ENCODE measurements around the gene DHRSX.

Gene DHRSX

DNA sequence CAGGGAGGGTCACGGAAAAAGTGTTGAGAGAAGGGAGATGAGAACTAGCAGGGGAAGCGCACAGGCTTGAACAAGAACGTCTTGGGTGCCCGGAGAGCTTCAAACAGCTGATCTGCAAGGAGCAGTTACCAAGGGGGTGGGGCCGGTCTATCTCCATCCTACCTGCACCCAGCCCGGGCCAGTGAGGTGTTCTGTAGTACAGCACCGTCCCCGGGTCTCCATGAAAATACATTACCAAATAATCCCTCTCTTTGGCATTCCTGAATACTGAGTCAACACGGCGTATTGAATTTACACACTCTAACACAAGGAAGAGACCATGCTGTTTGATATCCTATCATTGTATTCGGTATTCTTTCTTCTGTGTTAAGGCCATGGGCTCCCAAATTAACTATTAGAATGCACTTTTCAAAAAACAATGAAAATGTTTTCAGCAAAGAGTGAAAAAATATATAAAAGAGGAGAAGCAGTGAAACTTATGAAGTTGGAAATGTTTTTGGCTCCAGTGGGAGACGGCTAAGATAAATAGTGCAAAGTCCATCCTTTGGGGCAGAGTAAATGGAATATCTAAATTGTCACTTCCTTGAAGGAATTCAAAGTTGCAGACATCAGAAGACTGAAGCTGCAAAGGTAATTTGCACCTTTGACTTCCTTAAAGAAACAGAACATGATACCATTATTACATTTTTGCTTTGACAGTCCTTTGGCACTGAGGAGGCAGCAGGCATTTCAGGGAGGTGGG, 90.3 kb downstream of the DHRSX start:
- H3K4me3 ChIP-seq (ENCODE audit: low read length) = no peak overlapping the region
- peaks cover 14% of the 10 kb centered on the region for H3K36me3 ChIP-seq (ENCODE audit: insufficient read depth, low read depth, low read length)
- H3K9me3 ChIP-seq (ENCODE audit: insufficient read depth, low read depth, low read length) = peaks cover 15% of the 10 kb centered on the region
- no peak overlapping the region for H3K9ac ChIP-seq (ENCODE audit: low read depth, low read length)
- H3K27ac ChIP-seq (ENCODE audit: low read length) = no peak overlapping the region
- H3K4me1 ChIP-seq (ENCODE audit: insufficient read depth, low read length) = peaks cover 6% of the 10 kb centered on the region; the same call in 1 of the 2 replicates
- no peaks in the 10 kb centered on the region for H3K27me3 ChIP-seq (ENCODE audit: insufficient read depth, low read length)

- H3K9ac ChIP-seq (ENCODE audit: low read depth, low read length) = no peak overlapping the region
- H3K27ac ChIP-seq (ENCODE audit: low read length) = no peak overlapping the region
- peaks cover 11% of the 10 kb centered on the region for H3K9me3 ChIP-seq (ENCODE audit: insufficient read depth, low read depth, low read length)
- no peaks in the 10 kb centered on the region for H3K27me3 ChIP-seq (ENCODE audit: insufficient read depth, low read length)
- H3K4me3 ChIP-seq (ENCODE audit: low read length) = no peak overlapping the region
- H3K36me3 ChIP-seq (ENCODE audit: insufficient read depth, low read depth, low read length) = peaks cover 14% of the 10 kb centered on the region
- H3K4me1 ChIP-seq (ENCODE audit: insufficient read depth, low read length) = peaks cover 6% of the 10 kb centered on the region; the same call in 1 of the 2 replicates
Observed at GRCh38 chrX:2409796-2410195, 91.0 kb downstream of the DHRSX start.

- Histone ChIP-seq H3K4me3 (ENCODE audit: low read length) (no peak overlapping the region), H3K9ac (ENCODE audit: low read depth, low read length) (no peak overlapping the region), H3K4me1 (ENCODE audit: insufficient read depth, low read length) (peaks cover 6% of the 10 kb centered on the region; the same call in 1 of the 2 replicates), H3K9me3 (ENCODE audit: insufficient read depth, low read depth, low read length) (peaks cover 11% of the 10 kb centered on the region), H3K27me3 (ENCODE audit: insufficient read depth, low read length) (no peaks in the 10 kb centered on the region), H3K36me3 (ENCODE audit: insufficient read depth, low read depth, low read length) (peaks cover 14% of the 10 kb centered on the region), H3K27ac (ENCODE audit: low read length) (no peak overlapping the region)
Observed at GRCh38 chrX:2408856-2409255, 91.9 kb downstream of the DHRSX start.

DNA sequence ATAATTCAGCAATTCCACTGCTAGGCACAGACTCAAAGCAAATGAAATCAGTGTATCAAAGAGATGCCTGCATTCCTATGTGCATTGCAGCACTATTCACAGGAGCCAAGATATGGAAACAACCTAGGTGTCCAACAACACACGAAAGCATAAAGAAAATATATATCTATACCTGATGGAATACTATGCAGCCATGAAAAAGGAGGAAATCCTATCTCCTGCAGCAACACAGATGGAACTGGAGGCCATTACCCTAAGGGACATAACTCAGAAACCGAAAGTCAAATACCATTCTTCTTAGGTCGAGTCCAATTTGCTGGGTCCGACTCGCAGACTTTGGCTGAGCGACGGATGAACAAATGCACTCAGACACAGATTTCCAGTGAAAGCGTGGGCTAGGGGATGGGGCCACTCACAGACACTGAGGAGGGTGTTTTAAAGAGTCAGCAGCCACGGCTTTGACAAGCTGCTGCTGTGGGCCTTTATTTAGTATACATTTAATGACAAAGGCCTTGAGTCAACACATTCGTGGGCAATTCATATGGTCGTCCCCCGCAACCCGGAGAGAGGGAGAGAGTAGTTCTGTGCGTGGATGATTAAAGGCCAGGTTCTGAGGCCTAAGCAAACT, 93.8 kb downstream of the DHRSX start:
- peaks cover 19% of the 10 kb centered on the region for H3K36me3 ChIP-seq (ENCODE audit: insufficient read depth, low read depth, low read length)
- H3K27me3 ChIP-seq (ENCODE audit: insufficient read depth, low read length) = no peaks in the 10 kb centered on the region
- H3K27ac ChIP-seq (ENCODE audit: low read length) = no peak overlapping the region
- H3K4me1 ChIP-seq (ENCODE audit: insufficient read depth, low read length) = peaks cover 6% of the 10 kb centered on the region; the same call in 1 of the 2 replicates
- no peak overlapping the region for H3K4me3 ChIP-seq (ENCODE audit: low read length)
- no peak overlapping the region for H3K9ac ChIP-seq (ENCODE audit: low read depth, low read length)
- H3K9me3 ChIP-seq (ENCODE audit: insufficient read depth, low read depth, low read length) = peaks cover 11% of the 10 kb centered on the region

- Histone ChIP-seq H3K4me1 (ENCODE audit: insufficient read depth, low read length) (peaks cover 10% of the 10 kb centered on the region; the same call in 1 of the 2 replicates), H3K9me3 (ENCODE audit: insufficient read depth, low read depth, low read length) (peaks cover 11% of the 10 kb centered on the region), H3K27ac (ENCODE audit: low read length) (no peak overlapping the region), H3K9ac (ENCODE audit: low read depth, low read length) (no peak overlapping the region), H3K36me3 (ENCODE audit: insufficient read depth, low read depth, low read length) (peaks cover 19% of the 10 kb centered on the region), H3K4me3 (ENCODE audit: low read length) (no peak overlapping the region), H3K27me3 (ENCODE audit: insufficient read depth, low read length) (no peaks in the 10 kb centered on the region)
Observed at GRCh38 chrX:2404776-2405175, 96.0 kb downstream of the DHRSX start.

DNA sequence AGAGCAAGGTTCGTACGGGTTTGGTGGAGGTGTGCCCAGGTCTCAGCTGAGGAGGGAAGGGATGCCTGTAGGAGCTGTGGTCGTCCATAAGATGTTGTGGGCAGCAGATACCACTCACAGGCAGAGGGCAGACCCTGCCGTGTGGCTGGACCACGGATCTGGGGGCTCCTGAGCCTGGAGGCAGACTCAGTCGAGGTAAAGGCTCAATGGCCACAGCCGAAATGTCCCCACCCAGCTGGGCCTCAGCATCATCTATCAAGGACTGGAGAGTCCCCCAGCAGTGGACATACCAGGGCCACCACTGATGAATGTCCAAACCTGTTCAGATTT, 98.5 kb downstream of the DHRSX start:
- H3K9me3 ChIP-seq (ENCODE audit: insufficient read depth, low read depth, low read length) = peaks cover 7% of the 10 kb centered on the region
- H3K4me3 ChIP-seq (ENCODE audit: low read length) = no peak overlapping the region
- H3K27me3 ChIP-seq (ENCODE audit: insufficient read depth, low read length) = no peaks in the 10 kb centered on the region
- H3K27ac ChIP-seq (ENCODE audit: low read length) = no peak overlapping the region
- no peak overlapping the region for H3K9ac ChIP-seq (ENCODE audit: low read depth, low read length)
- peaks cover 7% of the 10 kb centered on the region; the same call in 1 of the 2 replicates for H3K4me1 ChIP-seq (ENCODE audit: insufficient read depth, low read length)
- peaks cover 14% of the 10 kb centered on the region for H3K36me3 ChIP-seq (ENCODE audit: insufficient read depth, low read depth, low read length)

DNA sequence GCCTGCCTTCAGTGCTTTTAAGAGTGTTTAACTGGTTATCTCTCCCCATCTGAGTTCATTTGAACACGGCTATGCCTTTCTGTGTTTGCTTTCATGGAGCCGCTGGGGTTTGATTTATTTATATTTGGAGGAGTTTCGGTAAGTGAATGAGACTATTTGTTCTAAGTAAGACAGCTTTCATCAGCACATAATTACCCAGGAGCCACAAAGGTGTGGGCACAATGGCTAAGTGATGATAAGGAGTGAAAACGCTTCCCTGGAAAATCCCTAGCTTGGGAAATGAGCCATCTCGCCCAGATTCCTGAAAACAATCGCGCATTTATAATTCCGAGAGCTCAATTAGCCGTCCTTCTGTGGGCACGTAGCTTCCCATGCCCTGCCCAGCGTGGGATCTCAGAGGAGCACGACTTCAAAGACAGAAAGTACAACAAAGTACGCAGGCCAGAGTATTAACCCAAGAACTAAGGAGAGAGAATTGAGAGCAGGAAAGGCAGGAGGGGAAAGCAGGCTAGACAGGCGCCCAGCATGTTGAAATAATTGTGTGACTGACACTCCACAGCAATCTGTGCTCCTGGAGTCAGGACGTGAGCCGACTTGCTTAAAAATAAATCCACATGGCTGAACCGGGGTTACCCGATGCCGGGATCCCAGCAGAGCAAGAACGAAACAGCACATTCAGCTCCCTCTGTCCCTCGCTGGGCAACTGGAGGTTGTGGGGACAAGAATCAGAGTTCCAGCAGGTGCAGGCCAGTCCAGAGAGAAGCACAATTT, 99.0 kb downstream of the DHRSX start:
- H3K4me3 ChIP-seq (ENCODE audit: low read length) = no peak overlapping the region
- peaks cover 8% of the 10 kb centered on the region for H3K36me3 ChIP-seq (ENCODE audit: insufficient read depth, low read depth, low read length)
- peaks cover 2% of the 10 kb centered on the region for H3K9me3 ChIP-seq (ENCODE audit: insufficient read depth, low read depth, low read length)
- H3K4me1 ChIP-seq (ENCODE audit: insufficient read depth, low read length) = peaks cover 7% of the 10 kb centered on the region; the same call in 1 of the 2 replicates
- no peaks in the 10 kb centered on the region for H3K27me3 ChIP-seq (ENCODE audit: insufficient read depth, low read length)
- no peak overlapping the region for H3K27ac ChIP-seq (ENCODE audit: low read length)
- no peak overlapping the region for H3K9ac ChIP-seq (ENCODE audit: low read depth, low read length)

- Histone ChIP-seq H3K9me3 (ENCODE audit: insufficient read depth, low read depth, low read length) (no peaks in the 10 kb centered on the region), H3K4me3 (ENCODE audit: low read length) (no peak overlapping the region), H3K9ac (ENCODE audit: low read depth, low read length) (no peak overlapping the region), H3K4me1 (ENCODE audit: insufficient read depth, low read length) (peaks cover 7% of the 10 kb centered on the region; the same call in 1 of the 2 replicates), H3K27ac (ENCODE audit: low read length) (no peak overlapping the region), H3K36me3 (ENCODE audit: insufficient read depth, low read depth, low read length) (peaks cover 5% of the 10 kb centered on the region; the same call in 1 of the 2 replicates), H3K27me3 (ENCODE audit: insufficient read depth, low read length) (no peaks in the 10 kb centered on the region)
Observed at GRCh38 chrX:2401201-2401589, 99.6 kb downstream of the DHRSX start.

GRCh38 chrX:2398064-2398656, 102.6 kb downstream of the DHRSX start:
- Histone ChIP-seq H3K27me3 (ENCODE audit: insufficient read depth, low read length) (no peaks in the 10 kb centered on the region), H3K4me3 (ENCODE audit: low read length) (no peak overlapping the region), H3K9ac (ENCODE audit: low read depth, low read length) (no peak overlapping the region), H3K9me3 (ENCODE audit: insufficient read depth, low read depth, low read length) (no peaks in the 10 kb centered on the region), H3K36me3 (ENCODE audit: insufficient read depth, low read depth, low read length) (peaks cover 2% of the 10 kb centered on the region; the same call in 1 of the 2 replicates), H3K4me1 (ENCODE audit: insufficient read depth, low read length) (peaks cover 7% of the 10 kb centered on the region; the same call in 1 of the 2 replicates), H3K27ac (ENCODE audit: low read length) (no peak overlapping the region)

DNA sequence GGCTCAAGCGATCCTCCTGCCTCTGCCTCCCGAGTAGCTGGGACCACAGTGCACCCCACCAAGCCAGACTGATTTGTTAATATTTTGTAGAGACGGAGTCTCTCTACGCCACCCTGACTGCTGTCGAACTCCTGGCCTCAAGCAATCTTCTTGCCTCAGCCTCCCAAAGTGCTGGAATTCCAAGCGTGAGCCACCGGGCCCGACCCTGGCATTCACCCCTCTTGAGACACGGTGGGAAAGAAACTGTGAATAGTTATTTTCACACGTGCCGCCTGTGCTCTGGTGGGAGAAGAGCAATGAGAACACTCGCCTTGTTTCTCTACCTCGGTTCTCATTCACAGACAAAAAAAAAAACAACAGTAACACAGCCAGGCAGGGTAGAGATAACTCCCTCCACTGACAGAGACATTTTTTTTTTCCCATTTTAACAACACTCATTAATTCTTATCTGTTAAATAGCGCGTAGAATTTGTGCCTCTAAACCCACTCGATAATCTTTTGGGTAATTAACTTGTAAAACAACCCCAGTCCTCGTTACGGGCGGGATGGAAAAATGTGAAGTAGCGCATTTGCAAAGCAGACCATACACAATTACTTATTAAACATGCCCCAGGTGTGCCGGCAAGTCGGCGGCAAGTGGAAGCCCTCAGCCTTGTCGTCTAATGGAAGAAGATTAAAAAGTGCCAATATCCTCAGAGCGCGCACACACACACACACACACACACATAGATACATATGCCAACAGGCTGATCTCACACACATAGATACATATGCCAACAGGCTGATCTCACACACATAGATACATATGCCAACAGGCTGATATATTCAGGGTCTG, 103.3 kb downstream of the DHRSX start:
- Histone ChIP-seq H3K27me3 (ENCODE audit: insufficient read depth, low read length) (no peaks in the 10 kb centered on the region), H3K9me3 (ENCODE audit: insufficient read depth, low read depth, low read length) (no peaks in the 10 kb centered on the region), H3K36me3 (ENCODE audit: insufficient read depth, low read depth, low read length) (no peaks in the 10 kb centered on the region; the same call in 1 of the 2 replicates), H3K27ac (ENCODE audit: low read length) (no peak overlapping the region), H3K9ac (ENCODE audit: low read depth, low read length) (no peak overlapping the region), H3K4me1 (ENCODE audit: insufficient read depth, low read length) (peaks cover 7% of the 10 kb centered on the region; the same call in 1 of the 2 replicates), H3K4me3 (ENCODE audit: low read length) (no peak overlapping the region)

Measured in iPS-20b (cell line).